IPS DF 6.9 (cell line): ENCODE measurements around the gene PRRX2.

Experiments used
- DNase-seq: peaks from one replicate; pipeline ENCODE4 v3.0.0-alpha.2; 2013; ENCODE audit warnings: low read depth, low spot score
- H3K27ac ChIP-seq: one replicate; pipeline ENCODE4 v1.5.1; 2013; ENCODE audit warnings: low read length, control low read depth
- H3K27me3 ChIP-seq: 2 replicates; pipeline ENCODE4 v1.6.1; 2013; ENCODE audit warnings: mild to moderate bottlenecking, low read length; ENCODE audit not compliant: control insufficient read depth, insufficient read depth
- H3K36me3 ChIP-seq: 2 replicates; pipeline ENCODE4 v1.6.1; 2013; ENCODE audit warnings: low read length; ENCODE audit not compliant: control insufficient read depth, insufficient read depth
- H3K4me1 ChIP-seq: 2 replicates; pipeline ENCODE4 v1.6.1; 2013; ENCODE audit warnings: low read length; ENCODE audit not compliant: control insufficient read depth, insufficient read depth
- H3K4me3 ChIP-seq: 2 replicates; pipeline ENCODE4 v1.5.1; 2013; ENCODE audit warnings: mild to moderate bottlenecking, low read length
- H3K9me3 ChIP-seq: 2 replicates; pipeline ENCODE4 v1.6.1; 2013; ENCODE audit warnings: low read length, inconsistent platforms; ENCODE audit not compliant: control insufficient read depth, insufficient read depth
- WGBS: extraction: QIAGEN DNeasy Blood & Tissue Kit; methylation state at CpG from one replicate; pipeline ENCODE4 v1.1.7; 2013; ENCODE audit warnings: mixed read lengths, missing lambda C conversion rate; ENCODE audit not compliant: insufficient read length, insufficient coverage; 5-methylcytosine and 5-hydroxymethylcytosine counted together

Gene PRRX2

DNA sequence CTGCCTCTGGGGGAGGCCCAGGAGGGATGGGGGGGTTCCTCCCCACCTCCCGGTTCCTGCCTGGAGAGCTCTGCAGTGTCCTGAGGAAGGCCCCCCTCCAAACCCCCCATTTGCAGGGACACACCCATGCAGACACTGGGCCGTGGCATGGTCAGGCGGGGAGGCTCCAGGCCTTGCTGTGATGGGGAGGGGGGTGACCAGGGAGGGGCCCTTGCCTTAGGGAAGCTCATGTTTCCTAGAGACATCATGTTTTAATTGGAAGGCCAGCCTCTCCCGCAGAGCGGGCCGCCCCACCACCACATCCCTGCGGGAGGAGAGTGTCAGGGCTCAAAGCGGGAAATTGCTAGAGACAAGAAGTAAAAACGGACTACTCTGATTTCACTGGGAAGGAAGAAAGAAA, 12.0 kb downstream of the PRRX2 start:
- H3K27me3 ChIP-seq = no peaks in the 10 kb centered on the region
- H3K4me3 ChIP-seq = no peak overlapping the region; the same call in 1 of the 2 replicates
- H3K36me3 ChIP-seq = no peaks in the 10 kb centered on the region
- WGBS = no CpG with 5 or more reads among the region's 9 CpGs
- DNase-seq = no peak
- H3K9me3 ChIP-seq = no peaks in the 10 kb centered on the region
- H3K27ac ChIP-seq = no peak overlapping the region
- no peaks in the 10 kb centered on the region; the same call in 1 of the 2 replicates for H3K4me1 ChIP-seq

DNA sequence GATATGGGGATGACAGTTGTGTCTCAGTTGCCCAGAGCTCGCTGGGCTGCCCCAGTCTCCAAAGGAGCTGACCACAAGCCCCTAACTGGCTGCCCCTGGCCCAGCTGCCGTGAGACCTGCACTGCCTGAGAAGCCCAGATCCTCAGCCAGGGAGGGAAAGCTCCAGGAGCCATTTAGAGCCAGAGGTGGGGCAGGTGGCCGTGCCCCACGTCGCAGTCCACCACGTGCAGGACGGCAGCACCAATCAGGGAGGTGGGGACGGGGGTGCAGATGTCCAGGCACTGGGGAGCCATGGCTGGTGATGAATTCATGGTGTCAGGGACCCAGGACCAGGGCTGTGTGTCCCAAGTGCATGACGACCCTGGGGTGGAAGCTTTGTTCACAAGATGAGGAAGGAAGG, 13.4 kb downstream of the PRRX2 start:
- H3K4me3 ChIP-seq = no peak overlapping the region
- DNase-seq = no peak
- H3K4me1 ChIP-seq = no peaks in the 10 kb centered on the region; the same call in 1 of the 2 replicates
- H3K9me3 ChIP-seq = no peaks in the 10 kb centered on the region
- no peaks in the 10 kb centered on the region for H3K27me3 ChIP-seq
- no peaks in the 10 kb centered on the region for H3K36me3 ChIP-seq
- no CpG with 5 or more reads among the region's 9 CpGs for WGBS
- no peak overlapping the region for H3K27ac ChIP-seq

DNA sequence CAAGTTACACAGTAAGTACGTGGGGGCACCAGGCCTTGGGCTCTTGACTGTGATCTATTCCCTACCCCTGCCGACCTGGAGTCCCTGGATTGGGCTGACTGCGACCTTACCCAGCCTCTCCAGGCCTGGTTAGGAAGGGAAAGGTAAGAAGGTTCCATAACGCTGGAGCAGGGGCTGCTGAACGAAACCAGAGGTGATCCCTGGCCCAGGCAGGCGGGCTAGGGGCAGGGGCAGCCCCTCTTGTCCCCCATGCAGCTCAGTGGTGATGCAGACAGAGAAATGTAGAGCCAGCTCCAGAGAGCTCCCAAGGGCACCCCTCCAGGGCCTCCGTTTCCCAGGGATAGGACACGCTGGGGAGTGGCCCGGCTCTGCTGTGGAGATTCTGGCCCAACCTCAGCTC, 14.1 kb downstream of the PRRX2 start:
- H3K9me3 ChIP-seq = no peaks in the 10 kb centered on the region
- no peak for DNase-seq
- H3K4me1 ChIP-seq = no peaks in the 10 kb centered on the region; the same call in 1 of the 2 replicates
- H3K36me3 ChIP-seq = no peaks in the 10 kb centered on the region
- WGBS = no CpG with 5 or more reads among the region's 9 CpGs
- no peak overlapping the region for H3K4me3 ChIP-seq
- H3K27me3 ChIP-seq = no peaks in the 10 kb centered on the region
- H3K27ac ChIP-seq = no peak overlapping the region

DNA sequence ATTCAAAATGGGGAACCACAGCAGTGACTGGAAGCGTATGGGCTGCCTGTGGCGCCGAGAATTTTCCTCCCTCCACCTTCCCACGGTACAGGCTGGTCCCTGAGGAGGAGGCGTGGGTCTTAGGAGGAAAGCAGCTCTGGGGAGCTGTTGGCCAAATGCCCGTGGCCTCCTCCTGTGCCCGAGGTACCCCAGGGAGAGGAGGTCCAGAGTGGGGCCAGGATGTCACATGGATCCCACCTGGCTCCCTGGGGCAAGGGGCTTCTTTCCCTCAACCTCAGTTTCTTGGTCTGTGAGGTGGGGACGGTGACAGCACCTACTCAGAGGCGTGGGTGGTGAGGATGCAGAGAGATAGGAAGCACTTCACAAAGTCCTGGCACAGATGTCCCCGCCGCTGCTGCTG, 16.5 kb downstream of the PRRX2 start:
- H3K36me3 ChIP-seq = no peaks in the 10 kb centered on the region
- no peak overlapping the region for H3K27ac ChIP-seq
- DNase-seq = no peak
- no peak overlapping the region for H3K4me3 ChIP-seq
- H3K4me1 ChIP-seq = no peaks in the 10 kb centered on the region; the same call in 1 of the 2 replicates
- H3K27me3 ChIP-seq = no peaks in the 10 kb centered on the region
- H3K9me3 ChIP-seq = no peaks in the 10 kb centered on the region
- no CpG with 5 or more reads among the region's 11 CpGs for WGBS

DNA sequence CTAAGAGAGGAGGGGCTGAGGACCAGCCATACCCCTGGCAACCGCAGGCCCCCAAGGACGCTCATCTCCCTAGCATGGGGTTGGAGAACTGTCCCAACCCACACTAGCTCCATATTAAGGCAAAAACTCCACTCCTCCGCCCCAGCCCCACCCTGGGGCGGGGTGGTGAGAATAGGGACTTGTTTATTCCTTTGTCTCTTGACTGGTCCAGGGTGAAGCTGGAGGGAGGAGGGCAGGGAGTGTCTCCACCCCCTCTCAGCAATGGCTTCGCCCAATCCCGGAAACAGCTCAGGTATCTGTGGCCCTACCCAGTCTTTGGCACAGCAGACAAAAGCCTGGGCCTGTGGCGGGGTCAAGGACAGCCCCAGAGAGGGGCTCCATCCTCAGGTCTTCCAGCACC, 16.9 kb downstream of the PRRX2 start:
- Histone ChIP-seq H3K27me3 (no peaks in the 10 kb centered on the region), H3K4me1 (no peaks in the 10 kb centered on the region; the same call in 1 of the 2 replicates), H3K36me3 (no peaks in the 10 kb centered on the region), H3K27ac (no peak overlapping the region), H3K4me3 (no peak overlapping the region), H3K9me3 (no peaks in the 10 kb centered on the region)
- WGBS = no CpG with 5 or more reads among the region's 7 CpGs
- DNase-seq = no peak

DNA sequence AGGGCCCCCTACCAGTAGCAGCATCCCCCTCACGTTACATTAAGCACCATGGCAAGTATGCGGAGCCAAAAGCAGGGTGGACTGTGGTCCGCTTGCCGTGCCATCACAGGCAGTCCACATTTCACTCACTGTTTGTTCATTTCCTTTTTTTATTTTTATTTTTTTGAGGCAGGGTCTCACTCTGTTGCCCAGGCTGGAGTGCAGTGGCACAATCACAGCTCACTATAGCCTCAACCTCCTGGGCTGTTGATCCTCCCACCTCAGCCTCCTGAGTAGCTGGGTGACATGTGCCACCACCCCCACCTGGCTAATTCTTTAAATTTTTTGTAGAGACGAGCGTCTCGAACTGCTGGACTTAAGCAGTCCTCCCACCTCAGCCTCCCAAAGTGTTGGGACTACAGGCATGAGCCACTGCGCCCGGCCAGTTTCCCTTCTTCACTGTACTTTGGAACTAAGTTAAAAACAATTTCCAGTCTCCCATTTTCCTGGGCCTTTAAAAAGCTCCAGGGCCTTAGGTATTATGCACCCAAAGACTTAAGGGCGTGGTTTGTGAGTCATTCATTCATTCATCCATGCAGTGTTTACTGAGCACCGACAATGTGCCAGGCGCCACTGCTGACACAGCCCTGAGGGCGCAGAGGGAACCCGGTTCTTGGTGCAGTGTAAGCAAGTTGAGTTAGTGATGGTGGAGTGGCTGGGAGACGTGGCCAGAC, 19.9 kb downstream of the PRRX2 start:
- Histone ChIP-seq H3K36me3 (no peaks in the 10 kb centered on the region), H3K27ac (no peak overlapping the region), H3K9me3 (no peaks in the 10 kb centered on the region), H3K27me3 (no peaks in the 10 kb centered on the region), H3K4me3 (no peak overlapping the region), H3K4me1 (no peaks in the 10 kb centered on the region)
- WGBS = no CpG with 5 or more reads among the region's 15 CpGs
- no peak for DNase-seq

DNA sequence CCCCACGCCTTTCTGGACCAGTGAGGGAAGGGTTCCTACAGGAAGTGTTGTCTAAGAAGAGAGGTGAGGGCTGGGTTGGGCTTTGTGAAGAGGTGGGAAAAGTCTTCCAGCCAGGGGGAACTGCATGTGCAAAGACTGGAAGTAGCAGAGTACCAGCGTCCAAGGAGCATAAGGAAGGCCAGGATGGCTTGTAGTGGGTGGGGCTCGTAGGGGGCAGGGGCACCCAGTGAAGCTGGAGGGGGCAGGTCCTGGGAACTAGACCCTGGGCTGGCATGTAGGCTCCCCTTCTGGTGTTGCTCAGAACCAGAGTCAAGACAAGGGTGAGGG, 20.4 kb downstream of the PRRX2 start:
- no peaks in the 10 kb centered on the region for H3K4me1 ChIP-seq
- no peaks in the 10 kb centered on the region for H3K27me3 ChIP-seq
- WGBS = no CpG with 5 or more reads among the region's 3 CpGs
- DNase-seq = no peak
- H3K36me3 ChIP-seq = no peaks in the 10 kb centered on the region
- H3K9me3 ChIP-seq = no peaks in the 10 kb centered on the region
- H3K4me3 ChIP-seq = no peak overlapping the region
- no peak overlapping the region for H3K27ac ChIP-seq

DNA sequence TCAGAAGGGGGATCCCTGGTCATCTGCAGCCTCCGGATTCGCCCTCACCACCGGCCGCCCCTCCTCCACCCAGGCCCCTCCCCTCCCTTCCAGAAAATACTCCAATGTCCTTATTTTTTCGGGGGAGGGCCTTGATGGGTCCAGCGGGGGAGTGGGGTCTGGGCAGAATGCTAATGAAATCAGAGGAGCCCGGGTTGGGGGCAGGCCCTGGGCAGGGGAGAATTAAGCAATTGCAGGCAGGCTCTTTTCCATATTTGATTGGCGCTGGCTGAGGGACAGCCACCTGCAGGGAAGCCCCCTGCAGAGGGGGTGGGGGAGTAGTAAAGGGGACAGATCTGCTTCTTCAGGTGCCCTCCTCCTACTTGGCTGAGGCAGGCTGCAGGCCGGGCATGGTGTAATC, 21.3 kb downstream of the PRRX2 start:
- no peak overlapping the region for H3K4me3 ChIP-seq
- no CpG with 5 or more reads among the region's 9 CpGs for WGBS
- no peaks in the 10 kb centered on the region for H3K9me3 ChIP-seq
- DNase-seq = no peak
- H3K27me3 ChIP-seq = no peaks in the 10 kb centered on the region
- no peaks in the 10 kb centered on the region for H3K36me3 ChIP-seq
- no peak overlapping the region for H3K27ac ChIP-seq
- H3K4me1 ChIP-seq = no peaks in the 10 kb centered on the region

DNA sequence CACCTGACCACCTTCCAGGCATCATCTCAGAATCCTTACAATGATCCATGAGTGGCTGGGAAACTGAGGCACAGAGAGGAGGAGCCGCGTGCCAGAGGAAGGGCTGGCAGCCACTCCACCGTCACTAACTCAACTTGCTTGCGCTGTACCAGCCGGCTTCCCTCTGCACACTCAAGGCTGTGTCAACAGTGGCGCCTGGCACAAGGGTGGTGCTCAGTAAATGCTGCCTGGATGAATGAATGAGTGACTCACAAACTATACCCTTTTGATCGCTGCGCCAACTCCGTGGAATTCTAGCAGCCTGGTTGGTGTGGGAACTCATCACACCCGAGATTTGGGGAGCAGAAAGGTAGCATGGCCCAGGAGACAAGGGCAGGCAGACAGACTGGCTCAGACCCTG, 21.9 kb downstream of the PRRX2 start:
- no peak overlapping the region for H3K4me3 ChIP-seq
- H3K36me3 ChIP-seq = no peaks in the 10 kb centered on the region
- H3K27ac ChIP-seq = no peak overlapping the region
- DNase-seq = no peak
- no peaks in the 10 kb centered on the region for H3K9me3 ChIP-seq
- no peaks in the 10 kb centered on the region for H3K27me3 ChIP-seq
- no peaks in the 10 kb centered on the region for H3K4me1 ChIP-seq
- WGBS = no CpG with 5 or more reads among the region's 10 CpGs

DNA sequence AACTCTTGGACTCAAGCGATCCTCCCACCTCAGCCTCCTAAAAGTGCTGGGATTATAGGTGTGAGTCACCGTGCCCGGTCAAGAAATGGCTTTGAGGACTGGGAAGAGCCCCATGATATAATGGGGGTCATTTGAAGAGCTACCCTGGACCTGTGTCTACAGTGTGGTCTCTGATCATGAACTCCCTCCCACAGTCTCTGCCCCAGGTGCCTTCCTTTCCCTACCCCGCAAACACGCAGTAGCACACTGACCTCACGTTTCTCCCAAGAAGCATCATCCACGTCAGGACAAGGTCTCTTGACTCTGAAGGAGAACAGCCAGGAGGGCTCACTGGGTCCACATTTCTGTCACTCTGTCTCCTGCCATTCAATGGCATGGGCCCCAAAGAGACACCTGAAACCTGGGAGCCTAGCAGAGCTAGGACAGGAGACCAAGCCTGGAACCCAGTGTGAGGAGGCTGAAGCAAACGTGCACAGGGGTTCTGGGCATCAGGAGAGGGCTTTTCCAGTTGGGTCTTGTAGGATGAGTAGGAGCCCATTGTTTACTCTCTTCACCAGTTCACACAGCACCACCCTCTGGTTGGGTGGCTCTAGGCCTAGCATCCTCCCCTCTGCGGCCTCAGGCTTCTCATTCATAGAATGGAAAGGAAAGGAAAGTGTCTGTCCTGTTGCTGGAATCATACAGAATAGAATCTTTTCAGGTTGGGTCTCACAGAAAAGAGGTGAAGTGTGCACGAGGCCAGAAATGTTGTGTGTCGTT, 23.0 kb downstream of the PRRX2 start:
- no peaks in the 10 kb centered on the region for H3K36me3 ChIP-seq
- no peak overlapping the region for H3K27ac ChIP-seq
- no peaks in the 10 kb centered on the region for H3K4me1 ChIP-seq
- H3K27me3 ChIP-seq = no peaks in the 10 kb centered on the region
- no peak for DNase-seq
- H3K9me3 ChIP-seq = no peaks in the 10 kb centered on the region
- H3K4me3 ChIP-seq = no peak overlapping the region
- WGBS = no CpG with 5 or more reads among the region's 11 CpGs

DNA sequence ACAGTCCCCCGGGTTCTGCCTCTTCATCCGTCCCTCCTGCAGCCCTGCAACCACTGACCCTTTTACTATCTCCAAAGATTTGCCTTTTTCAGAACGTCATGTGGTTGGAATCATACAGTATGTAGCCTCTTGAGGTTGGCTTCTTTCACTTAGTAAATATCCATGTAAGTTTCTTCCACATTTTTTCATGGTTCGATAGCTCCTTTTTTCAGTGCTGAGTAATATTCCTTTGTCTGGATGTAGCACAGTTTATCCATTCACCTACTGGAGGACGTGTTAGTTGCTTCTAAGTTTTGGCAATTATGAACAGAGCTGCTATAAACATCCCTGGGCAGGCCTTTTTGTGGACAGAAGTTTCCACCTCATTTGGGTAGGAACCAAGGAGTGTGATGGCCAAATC, 27.1 kb downstream of the PRRX2 start:
- Histone ChIP-seq H3K9me3 (no peaks in the 10 kb centered on the region), H3K4me3 (no peak overlapping the region), H3K27ac (no peak overlapping the region), H3K27me3 (no peaks in the 10 kb centered on the region), H3K4me1 (no peaks in the 10 kb centered on the region), H3K36me3 (no peaks in the 10 kb centered on the region)
- WGBS = no CpG with 5 or more reads among the region's 5 CpGs
- no peak for DNase-seq
